ENCODE measurements around the gene SCAPER.

DNA sequence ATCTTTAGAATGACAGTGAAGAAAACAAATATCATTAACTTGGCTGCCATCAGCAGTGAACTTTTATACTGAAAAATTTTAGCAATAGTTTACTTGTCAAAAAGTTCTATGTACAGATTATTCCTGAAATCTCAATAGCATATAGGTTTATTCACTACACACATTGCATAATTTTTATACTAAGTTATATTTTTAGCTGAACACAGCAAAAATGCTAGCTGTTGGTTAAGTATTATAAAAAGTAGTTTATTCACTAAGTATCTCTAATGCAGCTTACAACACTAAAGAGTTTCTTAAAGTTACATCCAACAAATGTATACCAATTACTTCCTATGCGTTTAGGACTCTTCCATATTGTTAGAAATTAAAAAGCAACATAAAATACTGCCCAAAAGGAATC lies 131.9 kb downstream of the SCAPER start:
- TF ChIP-seq, protein P1, sequence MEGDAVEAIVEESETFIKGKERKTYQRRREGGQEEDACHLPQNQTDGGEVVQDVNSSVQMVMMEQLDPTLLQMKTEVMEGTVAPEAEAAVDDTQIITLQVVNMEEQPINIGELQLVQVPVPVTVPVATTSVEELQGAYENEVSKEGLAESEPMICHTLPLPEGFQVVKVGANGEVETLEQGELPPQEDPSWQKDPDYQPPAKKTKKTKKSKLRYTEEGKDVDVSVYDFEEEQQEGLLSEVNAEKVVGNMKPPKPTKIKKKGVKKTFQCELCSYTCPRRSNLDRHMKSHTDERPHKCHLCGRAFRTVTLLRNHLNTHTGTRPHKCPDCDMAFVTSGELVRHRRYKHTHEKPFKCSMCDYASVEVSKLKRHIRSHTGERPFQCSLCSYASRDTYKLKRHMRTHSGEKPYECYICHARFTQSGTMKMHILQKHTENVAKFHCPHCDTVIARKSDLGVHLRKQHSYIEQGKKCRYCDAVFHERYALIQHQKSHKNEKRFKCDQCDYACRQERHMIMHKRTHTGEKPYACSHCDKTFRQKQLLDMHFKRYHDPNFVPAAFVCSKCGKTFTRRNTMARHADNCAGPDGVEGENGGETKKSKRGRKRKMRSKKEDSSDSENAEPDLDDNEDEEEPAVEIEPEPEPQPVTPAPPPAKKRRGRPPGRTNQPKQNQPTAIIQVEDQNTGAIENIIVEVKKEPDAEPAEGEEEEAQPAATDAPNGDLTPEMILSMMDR (IDR thresholded peaks at IDR 0.05 in 2 of 3, conservative IDR thresholded peaks at IDR 0.05 in 1 of 3; ENCODE audit: borderline replicate concordance in 1 of 3, insufficient read depth in 1 of 3, low read depth in 2 of 3, low read length in 2 of 3): no peak
- TF ChIP-seq SP1 (IDR thresholded peaks at IDR 0.05; ENCODE audit: low read depth) (no peak), MAX (IDR thresholded peaks at IDR 0.05) (no peak), ZFX (IDR thresholded peaks at IDR 0.05) (no peak), REST (IDR thresholded peaks at IDR 0.05; ENCODE audit: low read depth) (no peak), YY1 (IDR thresholded peaks at IDR 0.05; ENCODE audit: extremely low read depth, insufficient replicate concordance, low read depth, low read length) (no peak), ZBTB33 (IDR thresholded peaks at IDR 0.05; ENCODE audit: extremely low read depth, insufficient replicate concordance, low read length) (no peak), POLR2AphosphoS5 (IDR thresholded peaks at IDR 0.05; ENCODE audit: low read depth, low read length) (no peak), TCF7L2 (IDR thresholded peaks at IDR 0.05; ENCODE audit: borderline replicate concordance, extremely low read depth, insufficient read depth, insufficient read length) (no peak)

Measured in HCT116 (cell line).